Breast epithelium (tissue), 4 donors: Measurements from ENCODE around the gene UBE2N. TPM values are rescaled to one million over a fixed set of nuclear protein-coding genes. Genes with fewer than 3 reads are reported as not detected.

Experiments used
- DNase-seq, 2 donors: peaks; one replicate each; pipeline ENCODE4 v3.0.0-alpha.2; 2019; ENCODE audit warnings: low spot score in 2 of 2
- H3K27ac ChIP-seq, 2 donors: fragments of 200-600 bp; sonication (generic) in 1 of 2; one replicate each; pipeline ENCODE4 v1.5.1; 2016 to 2019; ENCODE audit warnings: mild to moderate bottlenecking in 1 of 2
- H3K27me3 ChIP-seq, 2 donors: fragments of 200-600 bp; sonication (generic) in 1 of 2; one replicate each; pipeline versions ENCODE4 v1.5.1 to v1.6.0; 2017 to 2019; ENCODE audit warnings: control low read depth in 1 of 2, mild to moderate bottlenecking in 1 of 2
- H3K36me3 ChIP-seq: fragments of 200-600 bp; one replicate; pipeline ENCODE4 v1.5.1; 2019
- H3K4me1 ChIP-seq, 2 donors: fragments of 200-600 bp; sonication (generic); one replicate each; pipeline ENCODE4 v1.5.1; 2016 to 2019; ENCODE audit warnings: control low read depth in 1 of 2
- H3K4me3 ChIP-seq, 3 donors: fragments of 200-600 bp; sonication (generic); 1 replicate in 2 of 3; 2 replicates in 1 of 3; pipeline ENCODE4 v1.5.1; 2016 to 2019; ENCODE audit warnings: mild to moderate bottlenecking in 3 of 3, moderate library complexity in 2 of 3
- H3K9me3 ChIP-seq, 2 donors: fragments of 200-600 bp; sonication (generic) in 1 of 2; one replicate each; pipeline ENCODE4 v1.5.1; 2016 to 2019; ENCODE audit warnings: control low read depth in 1 of 2
- POLR2A ChIP-seq: fragments of 450-650 bp; IDR thresholded peaks from one replicate; pipeline ENCODE4 v1.6.1; 2016; ENCODE audit warnings: antibody characterized with exemption, mild to moderate bottlenecking, moderate library complexity
- POLR2AphosphoS5 ChIP-seq, 3 donors: sonication (generic); formaldehyde crosslinking; IDR thresholded peaks; one replicate each; pipeline ENCODE4 v1.6.1; 2017; ENCODE audit warnings: antibody characterized with exemption in 3 of 3
- intact Hi-C: fragments of 100-400 bp; cut with DNase I; formaldehyde crosslinking; loops from one replicate; pipeline ENCODE4 v1.15.1; 2023; ENCODE audit warnings: low total_unique reads
- total RNA-seq, 3 donors: library from RNA; depleted of rRNA; stranded (reverse); fragments of >200 nt; gene quantifications; one replicate each; pipeline ENCODE4 v1.1.0, GENCODE V29; 2016
- TF ChIP-seq, protein P1 (sequence below), 3 donors: fragments of 450-650 bp; IDR thresholded peaks; one replicate each; pipeline ENCODE4 v1.5.1; 2016 to 2017; ENCODE audit warnings: antibody characterized with exemption in 3 of 3, mild to moderate bottlenecking in 3 of 3, moderate library complexity in 3 of 3

Gene UBE2N
- total RNA-seq, 3 donors from 2014 or later, result 23.0 to 47.7 (median 43.3) TPM

DNA sequence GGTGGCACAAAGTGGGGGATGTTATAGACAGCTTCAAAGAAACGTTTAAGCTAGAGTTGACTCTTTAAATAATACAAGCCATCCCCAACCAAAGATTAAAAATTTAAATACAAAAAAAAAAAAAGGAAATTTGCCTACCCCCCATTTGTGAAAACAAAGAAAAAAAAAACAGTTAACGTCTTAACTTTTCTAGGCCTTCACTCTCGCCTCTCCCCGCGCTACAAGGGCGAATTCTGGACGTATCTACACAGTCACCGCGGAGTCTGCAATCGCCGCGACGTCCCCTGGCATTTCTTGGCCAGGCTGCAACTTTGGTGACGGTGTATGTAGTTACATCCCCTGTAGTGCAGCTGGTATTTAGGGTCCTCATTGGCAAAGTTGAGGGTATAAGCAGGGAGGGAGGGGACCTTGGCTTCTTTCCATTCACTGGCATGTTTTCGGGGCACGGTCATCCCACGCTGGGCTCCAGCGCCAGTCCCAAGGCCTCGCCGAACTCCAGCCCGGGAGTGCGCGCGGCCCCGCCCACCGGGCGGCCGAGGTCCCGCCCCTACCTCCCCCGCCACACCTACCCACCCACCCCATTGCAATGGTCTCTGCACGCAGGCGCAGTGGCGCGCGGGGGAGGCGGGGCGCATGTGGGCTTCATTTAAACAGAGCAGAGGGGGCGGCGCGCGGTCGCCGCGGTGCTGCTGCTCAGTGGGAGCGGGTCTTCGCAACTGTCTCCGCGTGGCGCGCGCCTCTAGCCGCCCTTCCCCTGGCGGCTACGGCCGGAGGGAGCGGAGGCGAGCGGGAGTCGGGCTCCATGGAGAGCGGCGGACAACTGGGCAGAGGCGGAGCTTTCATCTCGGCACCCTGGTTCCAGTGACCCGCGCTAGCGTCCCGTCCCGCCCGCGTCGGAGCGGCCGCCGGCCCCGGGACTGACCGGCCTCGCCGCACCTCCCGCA lies 64.2 kb downstream of the UBE2N start, which contains the start of gene NUDT4:
Gene NUDT4 (plus strand): TSS at position 674 of the 944 bp plus-strand sequence. CDS start 398 bp downstream, outside the sequence.
- TF ChIP-seq POLR2AphosphoS5 (IDR thresholded peaks at IDR 0.05) (peak; percentile 70 to 90 (median 78)), POLR2A (peak; percentile 51)
- TF ChIP-seq, protein P1, sequence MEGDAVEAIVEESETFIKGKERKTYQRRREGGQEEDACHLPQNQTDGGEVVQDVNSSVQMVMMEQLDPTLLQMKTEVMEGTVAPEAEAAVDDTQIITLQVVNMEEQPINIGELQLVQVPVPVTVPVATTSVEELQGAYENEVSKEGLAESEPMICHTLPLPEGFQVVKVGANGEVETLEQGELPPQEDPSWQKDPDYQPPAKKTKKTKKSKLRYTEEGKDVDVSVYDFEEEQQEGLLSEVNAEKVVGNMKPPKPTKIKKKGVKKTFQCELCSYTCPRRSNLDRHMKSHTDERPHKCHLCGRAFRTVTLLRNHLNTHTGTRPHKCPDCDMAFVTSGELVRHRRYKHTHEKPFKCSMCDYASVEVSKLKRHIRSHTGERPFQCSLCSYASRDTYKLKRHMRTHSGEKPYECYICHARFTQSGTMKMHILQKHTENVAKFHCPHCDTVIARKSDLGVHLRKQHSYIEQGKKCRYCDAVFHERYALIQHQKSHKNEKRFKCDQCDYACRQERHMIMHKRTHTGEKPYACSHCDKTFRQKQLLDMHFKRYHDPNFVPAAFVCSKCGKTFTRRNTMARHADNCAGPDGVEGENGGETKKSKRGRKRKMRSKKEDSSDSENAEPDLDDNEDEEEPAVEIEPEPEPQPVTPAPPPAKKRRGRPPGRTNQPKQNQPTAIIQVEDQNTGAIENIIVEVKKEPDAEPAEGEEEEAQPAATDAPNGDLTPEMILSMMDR (IDR thresholded peaks at IDR 0.05), result peak in 2 of 3 donors; percentile 4 to 14
- Histone ChIP-seq H3K27ac (peak within 1 kb of the TSS; percentile 96 to 97), H3K4me3 (peak within 1 kb of the TSS; percentile 85 to 94 (median 89)), H3K4me1 (peaks cover 0 to 18% of the 10 kb centered on the region in 2 donors), H3K9me3 (no peaks in the 10 kb centered on the region), H3K27me3 (no peaks in the 10 kb centered on the region), H3K36me3 (no peaks in the 10 kb centered on the region)
- peak; percentile 96 to 97 for DNase-seq
- intact Hi-C loops, result no loop called here

DNA sequence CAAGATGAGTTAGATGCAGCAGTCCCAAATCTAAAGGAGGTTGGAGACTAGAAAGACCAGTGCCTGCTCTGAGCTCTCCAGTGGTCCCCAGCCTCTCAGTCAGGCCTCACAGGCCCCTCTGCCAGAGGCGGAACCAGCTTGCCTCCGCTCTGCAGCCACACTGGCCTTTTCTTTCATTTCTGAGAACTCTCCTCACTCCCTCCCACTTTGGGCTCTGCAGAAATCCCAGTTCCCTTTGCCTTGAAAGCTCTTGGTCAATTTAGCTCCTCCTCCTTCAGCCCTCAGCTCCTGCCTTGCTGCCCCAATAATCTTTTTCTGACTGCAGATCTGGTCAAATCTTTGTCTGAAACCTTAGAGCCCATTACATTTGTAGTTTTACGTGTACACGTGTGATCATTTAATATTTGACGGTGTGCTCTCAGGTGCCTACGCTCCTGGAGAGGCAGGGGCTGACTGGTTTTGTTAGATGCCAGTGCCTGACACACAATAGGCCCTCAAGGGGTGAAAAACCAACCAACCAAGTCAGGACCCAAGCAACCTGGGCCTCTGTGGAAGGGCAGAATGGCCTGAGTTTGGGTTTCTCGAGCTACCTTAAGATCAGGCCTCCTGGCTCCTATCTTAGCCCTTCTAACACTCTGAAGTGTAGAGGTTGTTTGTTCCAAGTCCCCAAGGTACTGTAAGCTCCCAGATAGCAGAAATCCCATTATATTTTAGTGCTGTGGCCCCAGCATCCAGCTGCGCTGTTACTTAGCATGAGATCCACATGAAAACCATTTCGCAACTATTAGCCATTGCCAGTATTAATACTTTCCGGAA lies 65.1 kb downstream of the UBE2N start:
- no peak for DNase-seq

DNA sequence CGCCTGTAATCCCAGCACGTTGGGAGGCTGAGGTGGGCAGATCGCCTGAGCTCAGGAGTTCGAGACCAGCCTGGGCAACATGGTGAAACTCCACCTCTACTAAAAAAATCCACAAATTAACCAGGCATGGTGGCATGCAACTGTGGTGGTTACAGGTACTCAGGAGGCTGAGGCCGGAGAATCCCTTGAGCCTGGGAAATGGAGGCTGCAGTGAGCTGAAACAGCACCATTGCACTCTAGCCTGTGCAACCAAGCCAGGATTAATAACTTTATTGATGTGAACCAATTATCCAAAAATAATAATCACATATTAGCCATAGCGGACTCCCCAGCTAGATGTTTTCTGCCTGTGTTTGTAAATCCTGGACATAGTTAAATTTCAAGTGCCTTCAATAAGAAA lies 65.8 kb downstream of the UBE2N start:
- TF ChIP-seq, protein P1 (IDR thresholded peaks at IDR 0.05), result no peak
- TF ChIP-seq POLR2AphosphoS5 (IDR thresholded peaks at IDR 0.05) (no peak), POLR2A (no peak)
- DNase-seq, result no peak
- no peaks in the 10 kb centered on the region for H3K27me3 ChIP-seq
- peak overlapping the region; percentile 96 to 97 for H3K27ac ChIP-seq
- peaks cover 0 to 18% of the 10 kb centered on the region in 2 donors for H3K4me1 ChIP-seq
- intact Hi-C loops, result no loop called here
- peak overlapping the region in 2 of 3 donors; percentile 85 to 94 for H3K4me3 ChIP-seq
- H3K36me3 ChIP-seq, result no peaks in the 10 kb centered on the region
- H3K9me3 ChIP-seq, result no peaks in the 10 kb centered on the region

More for the DNA sequence above, 65.1 kb downstream of the UBE2N start:
- Histone ChIP-seq H3K9me3 (no peaks in the 10 kb centered on the region), H3K4me1 (peaks cover 0 to 18% of the 10 kb centered on the region in 2 donors), H3K36me3 (no peaks in the 10 kb centered on the region), H3K27me3 (no peaks in the 10 kb centered on the region), H3K27ac (peak overlapping the region; percentile 96 to 97), H3K4me3 (peak overlapping the region; percentile 5 to 94 (median 85))
- TF ChIP-seq POLR2AphosphoS5 (IDR thresholded peaks at IDR 0.05), result no peak
- TF ChIP-seq POLR2A, result no peak
- TF ChIP-seq, protein P1 (IDR thresholded peaks at IDR 0.05), result no peak
- intact Hi-C loops, result no loop called here

DNA sequence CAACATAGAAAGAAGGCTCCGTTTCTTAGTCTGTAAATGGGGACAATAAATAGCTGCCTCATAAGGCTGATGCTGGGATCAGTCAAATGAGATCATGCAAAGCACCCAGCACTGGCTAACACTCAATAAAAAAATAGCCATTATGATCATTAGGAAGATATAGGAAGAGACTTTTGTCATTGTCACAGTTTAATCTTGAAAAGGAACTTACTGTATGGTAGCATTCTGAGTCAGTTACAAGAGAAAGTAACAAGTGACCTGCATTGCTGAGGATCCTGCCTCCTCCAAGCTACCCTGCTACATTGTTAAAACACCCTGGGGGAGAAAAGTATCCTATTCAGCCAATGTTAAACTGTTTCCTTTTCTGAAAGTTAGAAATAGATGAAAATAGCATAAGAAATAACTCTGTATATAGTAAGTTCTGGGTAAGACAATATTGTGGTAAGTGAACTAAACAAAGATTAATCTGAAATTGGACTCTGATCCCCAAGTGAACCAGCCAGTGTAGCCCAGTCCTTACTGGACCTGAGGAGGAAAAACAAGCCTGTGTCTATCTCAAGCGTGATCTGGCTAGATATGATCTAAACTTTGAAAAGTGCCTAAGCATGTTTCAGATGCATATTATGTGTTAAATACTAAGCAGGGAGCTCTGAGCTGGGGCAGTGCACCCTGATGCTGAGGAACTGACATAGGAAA lies 67.6 kb downstream of the UBE2N start:
- H3K4me3 ChIP-seq, result no peak overlapping the region
- H3K27me3 ChIP-seq, result no peaks in the 10 kb centered on the region
- intact Hi-C loops, result no loop called here
- H3K4me1 ChIP-seq, result peaks cover 0 to 18% of the 10 kb centered on the region in 2 donors
- TF ChIP-seq, protein P1 (IDR thresholded peaks at IDR 0.05), result no peak
- TF ChIP-seq POLR2A (no peak), POLR2AphosphoS5 (IDR thresholded peaks at IDR 0.05) (no peak)
- peak overlapping the region; percentile 35 to 49 for H3K27ac ChIP-seq
- H3K9me3 ChIP-seq, result no peaks in the 10 kb centered on the region
- no peaks in the 10 kb centered on the region for H3K36me3 ChIP-seq
- no peak for DNase-seq
